Lower leg skin (tissue), 3 donors: ENCODE data around the gene LRIG1.

Source experiments
- CTCF ChIP-seq, 3 donors: fragments of 450-650 bp; IDR thresholded peaks; one replicate each; pipeline ENCODE4 v1.5.1; 2016; ENCODE audit warnings: antibody characterized with exemption in 3 of 3, mild to moderate bottlenecking in 3 of 3, moderate library complexity in 2 of 3
- POLR2A ChIP-seq, 2 donors: fragments of 450-650 bp; IDR thresholded peaks; one replicate each; pipeline ENCODE4 v1.6.1; 2016 to 2017; ENCODE audit warnings: antibody characterized with exemption in 2 of 2, mild to moderate bottlenecking in 1 of 2, moderate library complexity in 1 of 2

GRCh38 chr3:66483006-66483405 lies 17.8 kb downstream of the LRIG1 start:
- TF ChIP-seq CTCF (IDR thresholded peaks at IDR 0.05) (no peak), POLR2A (IDR thresholded peaks at IDR 0.05) (no peak)
